HEK293 (cell line): Measurements from ENCODE around the gene DNAJA1.

ENCODE experiments used
- CTCF ChIA-PET: fragments of 350-600 bp; formaldehyde crosslinking; extraction: SDS; loops from one replicate; lab custom pipeline; 2021; ENCODE audit warnings: antibody characterized with exemption; lab: Yijun Ruan, JAX
- POLR2A ChIA-PET: fragments of 300-600 bp; formaldehyde crosslinking; extraction: SDS; loops from one replicate; lab custom pipeline; 2020; ENCODE audit warnings: antibody characterized with exemption, inconsistent platforms; lab: Yijun Ruan, JAX
- H3K27ac ChIP-seq: fragments of 200-500 bp; sonication (Bioruptor generic); 2 replicates; pipeline ENCODE4 v1.5.1; 2014; ENCODE audit warnings: low read depth, low read length, control low read depth, inconsistent platforms; ENCODE audit errors: extremely low read depth
- H3K36me3 ChIP-seq, 2 experiments: fragments of 200-500 bp in 1 of 2; sonication (Bioruptor generic) in 1 of 2; 1 replicate in 1 of 2; 2 replicates in 1 of 2; pipeline ENCODE4 v1.5.1; 2014 to 2017; ENCODE audit warnings: inconsistent platforms in 2 of 2, low read length in 2 of 2; ENCODE audit not compliant: control insufficient read depth in 2 of 2, insufficient read depth in 1 of 2
- H3K4me1 ChIP-seq: fragments of 200-500 bp; sonication (Bioruptor generic); 2 replicates; pipeline ENCODE4 v1.5.1; 2014; ENCODE audit warnings: mild to moderate bottlenecking, low read length, inconsistent platforms; ENCODE audit not compliant: control insufficient read depth, insufficient read depth
- H3K4me3 ChIP-seq: 2 replicates; pipeline ENCODE4 v1.5.1; 2011; ENCODE audit warnings: low read depth, mild to moderate bottlenecking, control low read depth, low read length, moderate library complexity
- H3K9me3 ChIP-seq: fragments of 200-500 bp; sonication (Bioruptor generic); 2 replicates; pipeline ENCODE4 v1.5.1; 2014; ENCODE audit warnings: low read depth, low read length, inconsistent platforms; ENCODE audit not compliant: control insufficient read depth, insufficient read depth
- BCL11A ChIP-seq: fragments of 450-650 bp; formaldehyde crosslinking; IDR thresholded peaks from 2 replicates; pipeline ENCODE4 v1.5.1; 2016; ENCODE audit warnings: low read depth, missing biosample characterization, missing genetic modification characterization
- GLIS1 ChIP-seq: fragments of 450-650 bp; formaldehyde crosslinking; IDR thresholded peaks from 2 replicates; pipeline ENCODE4 v1.5.1; 2016; ENCODE audit warnings: missing biosample characterization, missing genetic modification characterization
- OSR2 ChIP-seq: fragments of 450-650 bp; formaldehyde crosslinking; IDR thresholded peaks from 2 replicates; pipeline ENCODE4 v1.5.1; 2016; ENCODE audit warnings: missing biosample characterization, missing genetic modification characterization
- PRDM1 ChIP-seq: fragments of 450-650 bp; formaldehyde crosslinking; IDR thresholded peaks from 2 replicates; pipeline ENCODE4; 2016; ENCODE audit warnings: missing biosample characterization, missing genetic modification characterization
- YY1 ChIP-seq: fragments of 450-650 bp; formaldehyde crosslinking; IDR thresholded peaks from 2 replicates; pipeline ENCODE4 v1.5.1; 2018; ENCODE audit warnings: missing biosample characterization, missing genetic modification characterization
- ZBTB21 ChIP-seq: fragments of 450-650 bp; formaldehyde crosslinking; IDR thresholded peaks from 2 replicates; pipeline ENCODE4 v1.5.1; 2017; ENCODE audit warnings: missing biosample characterization, missing genetic modification characterization
- ZFHX2 ChIP-seq: fragments of 450-650 bp; formaldehyde crosslinking; conservative IDR thresholded peaks from 2 replicates; pipeline ENCODE4 v1.5.1; 2016; ENCODE audit warnings: missing biosample characterization, missing genetic modification characterization
- ZFP69B ChIP-seq: fragments of 450-650 bp; formaldehyde crosslinking; IDR thresholded peaks from 2 replicates; pipeline ENCODE4 v1.5.1; 2016; ENCODE audit warnings: missing biosample characterization, missing genetic modification characterization
- ZNF2 ChIP-seq: fragments of 450-650 bp; formaldehyde crosslinking; IDR thresholded peaks from 2 replicates; pipeline ENCODE4 v1.5.1; 2016; ENCODE audit warnings: missing biosample characterization, missing genetic modification characterization
- ZNF292 ChIP-seq: fragments of 450-650 bp; formaldehyde crosslinking; IDR thresholded peaks from 2 replicates; pipeline ENCODE4 v1.5.1; 2016; ENCODE audit warnings: low read depth, missing biosample characterization, missing genetic modification characterization, borderline replicate concordance
- ZNF311 ChIP-seq: fragments of 450-650 bp; formaldehyde crosslinking; IDR thresholded peaks from 2 replicates; pipeline ENCODE4 v1.5.1; 2017; ENCODE audit warnings: missing biosample characterization, missing genetic modification characterization, borderline replicate concordance
- ZNF391 ChIP-seq: fragments of 450-650 bp; formaldehyde crosslinking; IDR thresholded peaks from 2 replicates; pipeline ENCODE4 v1.5.1; 2016; ENCODE audit warnings: low read depth, missing biosample characterization, missing genetic modification characterization, borderline replicate concordance
- ZNF398 ChIP-seq: fragments of 450-650 bp; formaldehyde crosslinking; IDR thresholded peaks from 2 replicates; pipeline ENCODE4 v1.5.1; 2017; ENCODE audit warnings: missing biosample characterization, missing genetic modification characterization
- ZNF518A ChIP-seq: fragments of 450-650 bp; formaldehyde crosslinking; conservative IDR thresholded peaks from 2 replicates; pipeline ENCODE4 v1.5.1; 2016; ENCODE audit warnings: low read depth, missing biosample characterization, missing genetic modification characterization
- ZNF549 ChIP-seq: fragments of 450-650 bp; IDR thresholded peaks from 2 replicates; pipeline ENCODE4 v1.5.1; 2018; ENCODE audit warnings: missing biosample characterization, missing genetic modification characterization, mild to moderate bottlenecking, inconsistent platforms, moderate library complexity
- ZNF701 ChIP-seq: fragments of 450-650 bp; formaldehyde crosslinking; IDR thresholded peaks from 2 replicates; pipeline ENCODE4 v1.5.1; 2016; ENCODE audit warnings: missing biosample characterization, missing genetic modification characterization
- ZNF776 ChIP-seq: fragments of 450-650 bp; formaldehyde crosslinking; IDR thresholded peaks from 2 replicates; pipeline ENCODE4 v1.5.0; 2017; ENCODE audit warnings: missing biosample characterization, missing genetic modification characterization, borderline replicate concordance
- ZNF777 ChIP-seq: fragments of 450-650 bp; formaldehyde crosslinking; IDR thresholded peaks from 2 replicates; pipeline ENCODE4 v1.5.1; 2017; ENCODE audit warnings: missing biosample characterization, missing genetic modification characterization, borderline replicate concordance
- ZNF785 ChIP-seq: fragments of 450-650 bp; formaldehyde crosslinking; IDR thresholded peaks from 2 replicates; pipeline ENCODE4 v1.5.1; 2016; ENCODE audit warnings: missing biosample characterization, missing genetic modification characterization
- TF ChIP-seq, protein P1 (sequence below): fragments of 450-650 bp; formaldehyde crosslinking; IDR thresholded peaks from 2 replicates; pipeline ENCODE4 v1.5.1; 2016; ENCODE audit warnings: missing biosample characterization, missing genetic modification characterization
- TF ChIP-seq, protein P2 (sequence below): fragments of 450-650 bp; formaldehyde crosslinking; IDR thresholded peaks from 2 replicates; pipeline ENCODE4; 2016; ENCODE audit warnings: missing biosample characterization, missing genetic modification characterization
- TF ChIP-seq, protein P3 (sequence below): fragments of 450-650 bp; formaldehyde crosslinking; IDR thresholded peaks from 2 replicates; pipeline ENCODE4 v1.5.1; 2016; ENCODE audit warnings: missing biosample characterization, missing genetic modification characterization, low read depth

The DNAJA1 gene

GRCh38 chr9:33068991-33069390, 43.9 kb downstream of the DNAJA1 start (continued):
- TF ChIP-seq ZNF398 (tag by site-specific recombination) (no peak), ZNF2 (tag by site-specific recombination) (no peak), ZFHX2 (tag by site-specific recombination) (no peak)

DNA sequence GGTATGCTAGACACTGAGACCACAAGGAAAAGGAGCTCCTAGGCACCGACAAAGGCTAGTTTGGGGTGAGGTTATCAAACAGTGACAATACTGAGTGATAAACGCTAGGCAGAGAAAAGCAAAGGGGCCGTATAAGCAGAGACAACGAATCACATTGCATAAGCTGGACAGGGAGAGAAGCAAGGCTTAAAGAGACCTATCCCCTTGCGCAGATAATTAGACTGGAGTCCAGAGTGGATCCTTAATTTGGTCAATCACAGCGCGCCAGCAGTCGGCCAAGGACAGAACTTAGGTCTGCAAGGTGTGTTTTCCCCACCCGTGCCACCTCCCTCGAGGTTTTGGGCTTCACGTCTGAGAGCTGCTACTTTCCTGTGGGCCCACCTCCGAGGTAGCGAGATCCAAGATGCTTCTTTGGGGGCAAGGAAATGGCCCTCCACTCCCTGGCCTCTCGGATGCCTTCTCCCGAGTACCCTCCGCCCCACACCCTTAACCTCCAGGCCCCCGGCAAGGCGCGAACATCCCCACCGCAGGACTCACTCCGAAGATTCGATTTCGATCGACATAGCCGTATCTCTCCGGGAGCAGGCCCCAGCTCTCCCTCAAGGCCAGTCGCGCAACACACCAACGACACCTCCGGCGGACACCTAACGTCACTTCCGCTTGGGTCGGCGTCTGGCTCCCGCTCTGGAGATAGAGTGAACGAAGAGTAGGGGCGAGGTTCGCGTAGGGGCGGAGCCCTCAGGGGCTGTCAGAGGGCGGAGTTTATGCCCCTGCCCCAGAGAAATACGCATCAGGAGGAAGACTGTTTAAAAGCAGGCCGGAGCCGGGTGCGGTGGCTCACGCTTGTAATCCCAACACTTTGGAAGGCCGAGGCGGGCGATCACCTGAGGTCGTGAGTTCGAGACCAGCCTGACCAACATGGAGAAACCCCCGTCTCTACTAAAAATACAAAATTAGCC, 51.3 kb downstream of the DNAJA1 start, which contains the start of gene SMU1:
TSS of gene SMU1 (minus strand) at position 629 of the 959 bp plus-strand sequence. CDS start at position 563, 66 bp downstream.
- Histone ChIP-seq H3K4me3 (peak within 1 kb of the TSS; percentile 75), H3K36me3 (peaks cover 18 to 35% of the 10 kb centered on the region in 2 experiments), H3K9me3 (no peaks in the 10 kb centered on the region), H3K4me1 (no peaks in the 10 kb centered on the region), H3K27ac (peak within 1 kb of the TSS; percentile 51)
- ChIA-PET CTCF (interaction anchor here (0.6 to 1.9 kb wide), 8 partner anchors 25 to 289 kb away, joined by 3 to 11 read pairs (median 4); no protein-coding TSS in a partner anchor), POLR2A (interaction anchor here (0.5 to 2.3 kb wide), 12 partner anchors 9 to 398 kb away, joined by 3 to 20 read pairs (median 4); partner anchors contain the start of genes DNAJA1, NFX1 and NOL6)
- TF ChIP-seq ZFP69B, result peak; percentile 95
- TF ChIP-seq, protein P1, sequence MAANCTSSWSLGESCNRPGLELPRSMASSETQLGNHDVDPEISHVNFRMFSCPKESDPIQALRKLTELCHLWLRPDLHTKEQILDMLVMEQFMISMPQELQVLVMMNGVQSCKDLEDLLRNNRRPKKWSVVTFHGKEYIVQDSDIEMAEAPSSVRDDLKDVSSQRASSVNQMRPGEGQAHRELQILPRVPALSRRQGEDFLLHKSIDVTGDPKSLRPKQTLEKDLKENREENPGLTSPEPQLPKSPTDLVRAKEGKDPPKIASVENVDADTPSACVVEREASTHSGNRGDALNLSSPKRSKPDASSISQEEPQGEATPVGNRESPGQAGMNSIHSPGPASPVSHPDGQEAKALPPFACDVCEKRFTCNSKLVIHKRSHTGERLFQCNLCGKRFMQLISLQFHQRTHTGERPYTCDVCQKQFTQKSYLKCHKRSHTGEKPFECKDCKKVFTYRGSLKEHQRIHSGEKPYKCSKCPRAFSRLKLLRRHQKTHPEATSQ (tag by site-specific recombination), result no peak
- TF ChIP-seq, protein P2, sequence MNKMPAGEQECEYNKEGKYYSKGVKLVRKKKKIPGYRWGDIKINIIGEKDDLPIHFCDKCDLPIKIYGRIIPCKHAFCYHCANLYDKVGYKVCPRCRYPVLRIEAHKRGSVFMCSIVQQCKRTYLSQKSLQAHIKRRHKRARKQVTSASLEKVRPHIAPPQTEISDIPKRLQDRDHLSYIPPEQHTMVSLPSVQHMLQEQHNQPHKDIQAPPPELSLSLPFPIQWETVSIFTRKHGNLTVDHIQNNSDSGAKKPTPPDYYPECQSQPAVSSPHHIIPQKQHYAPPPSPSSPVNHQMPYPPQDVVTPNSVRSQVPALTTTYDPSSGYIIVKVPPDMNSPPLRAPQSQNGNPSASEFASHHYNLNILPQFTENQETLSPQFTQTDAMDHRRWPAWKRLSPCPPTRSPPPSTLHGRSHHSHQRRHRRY (tag by site-specific recombination), result no peak
- TF ChIP-seq PRDM1 (tag by site-specific recombination), result no peak
- no peak for TF ChIP-seq ZNF311 (tag by site-specific recombination)
- TF ChIP-seq ZNF785 (tag by site-specific recombination), result no peak
- TF ChIP-seq OSR2, result no peak
- no peak; the same call in 1 of the 2 replicates for TF ChIP-seq YY1 (tag by site-specific recombination)
- no peak for TF ChIP-seq ZNF701 (tag by site-specific recombination)
- TF ChIP-seq ZNF777 (tag by site-specific recombination), result no peak
- TF ChIP-seq ZNF391 (tag by site-specific recombination), result 0 out of 2 replicates have a peak, but pooled peaks have one; percentile 30
- TF ChIP-seq, protein P3, sequence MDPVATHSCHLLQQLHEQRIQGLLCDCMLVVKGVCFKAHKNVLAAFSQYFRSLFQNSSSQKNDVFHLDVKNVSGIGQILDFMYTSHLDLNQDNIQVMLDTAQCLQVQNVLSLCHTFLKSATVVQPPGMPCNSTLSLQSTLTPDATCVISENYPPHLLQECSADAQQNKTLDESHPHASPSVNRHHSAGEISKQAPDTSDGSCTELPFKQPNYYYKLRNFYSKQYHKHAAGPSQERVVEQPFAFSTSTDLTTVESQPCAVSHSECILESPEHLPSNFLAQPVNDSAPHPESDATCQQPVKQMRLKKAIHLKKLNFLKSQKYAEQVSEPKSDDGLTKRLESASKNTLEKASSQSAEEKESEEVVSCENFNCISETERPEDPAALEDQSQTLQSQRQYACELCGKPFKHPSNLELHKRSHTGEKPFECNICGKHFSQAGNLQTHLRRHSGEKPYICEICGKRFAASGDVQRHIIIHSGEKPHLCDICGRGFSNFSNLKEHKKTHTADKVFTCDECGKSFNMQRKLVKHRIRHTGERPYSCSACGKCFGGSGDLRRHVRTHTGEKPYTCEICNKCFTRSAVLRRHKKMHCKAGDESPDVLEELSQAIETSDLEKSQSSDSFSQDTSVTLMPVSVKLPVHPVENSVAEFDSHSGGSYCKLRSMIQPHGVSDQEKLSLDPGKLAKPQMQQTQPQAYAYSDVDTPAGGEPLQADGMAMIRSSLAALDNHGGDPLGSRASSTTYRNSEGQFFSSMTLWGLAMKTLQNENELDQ (tag by site-specific recombination), result no peak
- peak; percentile 66 for TF ChIP-seq ZNF518A
- no peak for TF ChIP-seq ZNF549 (tag by site-specific recombination)
- TF ChIP-seq ZBTB21 (tag by site-specific recombination), result peak; percentile 84
- no peak for TF ChIP-seq ZNF292 (tag by site-specific recombination)
- TF ChIP-seq GLIS1 (tag by site-specific recombination), result peak; percentile 29; the same call in 1 of the 2 replicates
- TF ChIP-seq ZNF776 (tag by site-specific recombination), result no peak
- no peak for TF ChIP-seq BCL11A (tag by site-specific recombination)
